ENCODE measurements around the gene DDX39B. TPM values are rescaled to one million over a fixed set of nuclear protein-coding genes. Genes with fewer than 3 reads are reported as not detected.

The DDX39B gene
- total RNA-seq, 2 donors from 2014 or later = 119 to 143 TPM

DNA sequence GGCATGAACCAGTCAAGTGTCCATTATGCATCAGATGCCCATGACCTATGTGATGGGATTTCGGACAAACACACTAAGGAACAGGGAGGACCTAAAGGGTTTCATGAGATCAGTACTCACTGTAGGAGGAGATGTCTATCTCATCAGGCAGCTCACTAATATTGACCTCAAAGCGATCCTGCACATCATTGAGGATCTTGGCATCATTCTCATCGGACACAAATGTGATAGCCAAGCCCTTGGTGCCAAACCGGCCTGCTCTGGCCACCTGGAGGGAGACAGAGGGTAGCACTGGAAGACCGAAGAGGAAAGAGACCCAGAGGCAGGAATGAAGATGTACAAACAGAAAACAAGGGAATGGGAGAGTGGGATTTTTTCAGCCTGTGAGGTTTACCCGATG, 11.1 kb downstream of the DDX39B start:
- peaks cover 63% of the 10 kb centered on the region for H3K36me3 ChIP-seq
- TF ChIP-seq, protein P1, sequence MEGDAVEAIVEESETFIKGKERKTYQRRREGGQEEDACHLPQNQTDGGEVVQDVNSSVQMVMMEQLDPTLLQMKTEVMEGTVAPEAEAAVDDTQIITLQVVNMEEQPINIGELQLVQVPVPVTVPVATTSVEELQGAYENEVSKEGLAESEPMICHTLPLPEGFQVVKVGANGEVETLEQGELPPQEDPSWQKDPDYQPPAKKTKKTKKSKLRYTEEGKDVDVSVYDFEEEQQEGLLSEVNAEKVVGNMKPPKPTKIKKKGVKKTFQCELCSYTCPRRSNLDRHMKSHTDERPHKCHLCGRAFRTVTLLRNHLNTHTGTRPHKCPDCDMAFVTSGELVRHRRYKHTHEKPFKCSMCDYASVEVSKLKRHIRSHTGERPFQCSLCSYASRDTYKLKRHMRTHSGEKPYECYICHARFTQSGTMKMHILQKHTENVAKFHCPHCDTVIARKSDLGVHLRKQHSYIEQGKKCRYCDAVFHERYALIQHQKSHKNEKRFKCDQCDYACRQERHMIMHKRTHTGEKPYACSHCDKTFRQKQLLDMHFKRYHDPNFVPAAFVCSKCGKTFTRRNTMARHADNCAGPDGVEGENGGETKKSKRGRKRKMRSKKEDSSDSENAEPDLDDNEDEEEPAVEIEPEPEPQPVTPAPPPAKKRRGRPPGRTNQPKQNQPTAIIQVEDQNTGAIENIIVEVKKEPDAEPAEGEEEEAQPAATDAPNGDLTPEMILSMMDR (IDR thresholded peaks at IDR 0.05) = no peak
- DNase-seq (ENCODE audit: low spot score) = no peak

DNA sequence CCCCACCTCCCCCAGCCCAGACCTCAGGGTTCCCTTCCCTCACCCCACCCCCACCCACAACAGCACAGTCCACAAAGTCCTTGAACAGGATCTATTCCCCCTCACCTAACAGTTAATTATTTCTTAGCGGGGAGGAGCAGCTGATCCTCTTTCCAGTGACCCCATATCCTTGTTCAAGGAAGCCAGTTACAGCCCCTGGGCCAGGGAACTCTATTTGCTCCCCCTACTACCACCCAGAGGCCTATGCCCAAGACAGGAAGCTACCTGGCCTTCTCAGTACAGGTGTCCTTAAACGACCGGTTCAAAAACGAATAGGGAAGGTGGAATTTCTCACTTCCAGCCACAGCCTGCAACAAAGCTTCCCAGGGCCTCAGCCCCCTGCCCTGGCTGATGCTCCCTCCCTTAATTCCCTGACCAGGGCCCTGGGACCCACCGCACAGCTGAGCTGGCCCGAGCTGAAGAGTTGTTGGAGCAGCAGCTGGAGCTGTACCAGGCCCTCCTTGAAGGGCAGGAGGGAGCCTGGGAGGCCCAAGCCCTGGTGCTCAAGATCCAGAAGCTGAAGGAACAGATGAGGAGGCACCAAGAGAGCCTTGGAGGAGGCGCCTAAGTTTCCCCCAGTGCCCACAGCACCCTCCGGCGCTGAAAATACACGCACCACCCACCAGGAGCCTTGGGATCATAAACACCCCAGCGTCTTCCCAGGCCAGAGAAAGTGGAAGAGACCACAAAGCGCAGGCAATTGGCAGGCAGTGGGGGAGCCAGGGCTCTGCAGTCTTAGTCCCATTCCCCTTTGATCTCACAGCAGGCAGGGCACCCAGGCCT, 12.3 kb downstream of the DDX39B start:
- TF ChIP-seq, protein P1 (IDR thresholded peaks at IDR 0.05) = no peak
- Histone ChIP-seq H3K9me3 (no peaks in the 10 kb centered on the region), H3K36me3 (peaks cover 52% of the 10 kb centered on the region), H3K4me1 (no peaks in the 10 kb centered on the region), H3K27ac (no peak overlapping the region), H3K4me3 (no peak overlapping the region), H3K27me3 (no peaks in the 10 kb centered on the region)
- no peak for DNase-seq (ENCODE audit: low spot score)

More for the DNA sequence above, 11.1 kb downstream of the DDX39B start:
- no peaks in the 10 kb centered on the region for H3K4me1 ChIP-seq
- no peaks in the 10 kb centered on the region for H3K9me3 ChIP-seq
- no peak overlapping the region for H3K27ac ChIP-seq
- no peak overlapping the region for H3K4me3 ChIP-seq
- no peaks in the 10 kb centered on the region for H3K27me3 ChIP-seq

DNA sequence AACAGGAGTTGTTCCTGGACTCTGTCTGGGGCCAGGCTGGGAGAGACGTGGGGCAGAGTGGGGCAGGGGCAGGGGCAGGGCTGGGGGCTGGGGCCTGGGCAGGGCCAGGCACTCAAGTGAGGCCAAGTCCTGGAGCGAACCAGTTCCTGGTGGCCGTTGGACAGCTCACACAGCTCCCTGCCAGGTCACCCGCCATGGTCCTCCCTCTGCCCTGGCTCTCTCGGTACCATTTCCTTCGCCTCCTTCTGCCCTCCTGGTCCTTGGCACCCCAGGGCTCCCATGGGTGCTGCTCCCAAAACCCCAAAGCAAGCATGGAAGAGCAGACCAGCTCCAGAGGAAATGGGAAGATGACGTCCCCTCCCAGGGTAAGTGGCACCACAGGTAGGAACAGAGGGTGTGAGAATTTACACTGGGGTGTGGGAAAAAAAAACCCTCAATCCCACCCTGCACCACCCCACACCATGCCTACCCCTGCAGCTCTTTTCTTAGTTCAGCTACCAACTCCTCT, 12.9 kb downstream of the DDX39B start, which contains the start of gene MCCD1:
Gene MCCD1, plus strand, starts transcription at position 142 of the 508 bp plus-strand sequence. Its CDS starts 53 bp downstream, at position 195.
- no peak for DNase-seq (ENCODE audit: low spot score)
- TF ChIP-seq, protein P1 (IDR thresholded peaks at IDR 0.05) = no peak
- no peaks in the 10 kb centered on the region for H3K4me1 ChIP-seq
- H3K4me3 ChIP-seq = no peak within 1 kb of the TSS
- no peaks in the 10 kb centered on the region for H3K9me3 ChIP-seq
- no peaks in the 10 kb centered on the region for H3K27me3 ChIP-seq
- H3K27ac ChIP-seq = no peak within 1 kb of the TSS
- peaks cover 45% of the 10 kb centered on the region for H3K36me3 ChIP-seq

DNA sequence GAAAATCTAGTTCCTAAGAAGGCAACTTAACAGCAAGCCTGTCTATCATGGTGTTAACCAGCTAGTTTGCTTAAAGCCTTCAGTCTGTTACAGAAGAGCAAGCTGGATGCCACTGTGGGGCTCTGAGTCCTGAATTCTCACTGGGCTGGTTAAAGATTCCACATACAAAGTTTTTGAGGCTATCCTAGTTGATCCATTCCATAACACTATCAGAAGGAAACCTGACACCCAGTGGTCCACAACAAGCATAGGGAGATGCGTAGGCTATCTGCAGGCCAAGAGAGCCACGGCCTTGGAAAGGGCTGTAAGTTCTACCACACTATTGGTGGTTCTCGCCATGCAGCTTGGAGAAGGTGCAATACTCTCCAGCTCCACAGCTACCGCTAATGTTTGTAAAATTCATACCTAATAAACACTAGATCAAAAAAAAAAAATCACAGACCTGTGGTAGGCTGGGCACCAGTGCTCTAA, 13.5 kb downstream of the DDX39B start:
- H3K4me3 ChIP-seq = no peak overlapping the region
- no peaks in the 10 kb centered on the region for H3K27me3 ChIP-seq
- no peak overlapping the region for H3K27ac ChIP-seq
- H3K4me1 ChIP-seq = no peaks in the 10 kb centered on the region
- peaks cover 40% of the 10 kb centered on the region for H3K36me3 ChIP-seq
- no peak for DNase-seq (ENCODE audit: low spot score)
- no peaks in the 10 kb centered on the region for H3K9me3 ChIP-seq
- TF ChIP-seq, protein P1 (IDR thresholded peaks at IDR 0.05) = no peak

DNA sequence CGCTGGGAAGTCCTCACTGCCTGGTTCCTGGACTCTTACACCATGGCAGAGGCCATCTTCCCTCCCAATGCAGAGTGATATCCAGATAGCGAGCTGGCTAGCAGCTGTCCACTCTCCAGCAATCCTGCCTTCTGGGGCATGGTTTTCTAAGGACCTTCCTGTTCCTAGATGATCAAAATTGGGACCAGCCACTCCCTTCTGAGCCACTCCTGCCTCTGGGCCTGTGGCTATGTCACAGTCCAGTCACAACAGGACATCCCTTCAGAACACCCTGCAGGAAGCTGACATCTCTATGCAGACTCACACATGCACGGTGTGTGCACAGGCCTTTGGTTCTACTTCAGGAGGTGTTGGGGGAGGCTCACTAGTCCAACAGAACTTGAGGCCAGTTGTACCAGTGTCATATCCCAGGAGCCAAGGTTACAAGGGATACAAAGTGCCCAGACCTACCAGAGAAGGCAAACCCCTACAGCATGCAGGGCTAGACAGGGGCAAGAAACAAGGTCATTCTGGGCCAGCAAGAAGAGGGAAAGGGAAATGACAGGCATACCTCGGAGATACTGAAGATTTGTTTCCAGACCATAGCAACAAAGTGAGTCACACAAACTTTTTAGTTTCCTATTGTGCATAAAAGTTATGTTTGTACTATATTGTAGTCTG, 15.7 kb downstream of the DDX39B start:
- Histone ChIP-seq H3K27ac (no peak overlapping the region), H3K4me1 (no peaks in the 10 kb centered on the region), H3K27me3 (no peaks in the 10 kb centered on the region), H3K9me3 (no peaks in the 10 kb centered on the region), H3K4me3 (no peak overlapping the region), H3K36me3 (peaks cover 17% of the 10 kb centered on the region)
- TF ChIP-seq, protein P1 (IDR thresholded peaks at IDR 0.05) = no peak
- no peak for DNase-seq (ENCODE audit: low spot score)

Data from right atrium auricular region (tissue), 2 donors.